HL-60 (cell line): Measurements from ENCODE around the gene GRM8.

Experiments
- CTCF ChIP-seq: IDR thresholded peaks from one replicate; pipeline ENCODE4 v1.5.1; 2011; ENCODE audit warnings: low read length, control low read depth, inconsistent platforms; ENCODE audit not compliant: insufficient read depth
- GABPA ChIP-seq: IDR thresholded peaks from 2 replicates; pipeline ENCODE4 v1.6.1; 2012; ENCODE audit warnings: low read depth
- POLR2AphosphoS5 ChIP-seq: IDR thresholded peaks from 2 replicates; pipeline ENCODE4 v1.6.1; 2012; ENCODE audit warnings: low read depth
- REST ChIP-seq: IDR thresholded peaks from 2 replicates; pipeline ENCODE4 v1.6.1; 2012; ENCODE audit warnings: low read depth; ENCODE audit not compliant: insufficient replicate concordance
- SPI1 ChIP-seq: IDR thresholded peaks from 2 replicates; pipeline ENCODE4 v1.6.1; 2012; ENCODE audit warnings: low read depth, mild to moderate bottlenecking, borderline replicate concordance

GRCh38 chr7:127158659-127159058 is 94.1 kb downstream of the GRM8 start:
- peak; percentile 14 for TF ChIP-seq CTCF
- no peak for TF ChIP-seq REST
- no peak for TF ChIP-seq GABPA
- no peak for TF ChIP-seq POLR2AphosphoS5
- TF ChIP-seq SPI1, result no peak
